NOMO-1 treated with dmso at 0.1 percent for 144 hours (cell line): ENCODE results near the gene MAML2.

Experiments used
- DNase-seq: peaks from one replicate; lab custom pipeline; 2025; ENCODE audit not compliant: unreplicated experiment; lab: John Stamatoyannopoulos, UW

The MAML2 gene

GRCh38 chr11:96136613-96137298, 206.2 kb downstream of the MAML2 start:
- no peak for DNase-seq

DNA sequence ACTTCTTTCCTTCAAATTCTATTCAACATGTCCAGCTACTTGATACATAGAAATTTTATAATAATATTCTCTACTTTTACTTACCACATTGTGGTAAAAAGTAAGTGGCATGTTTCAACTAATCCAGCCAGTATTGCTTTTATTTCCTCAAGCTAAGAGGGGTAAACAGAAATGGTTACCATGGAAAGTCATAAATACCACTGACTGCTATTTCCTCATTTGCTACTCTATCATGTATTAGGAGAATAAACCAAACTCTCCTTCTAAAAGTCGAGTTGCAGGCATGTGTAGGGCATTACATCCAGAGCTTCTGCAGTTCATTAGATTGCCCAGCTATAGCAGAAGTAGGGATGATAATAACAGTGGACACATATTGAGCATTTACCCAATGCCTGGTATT, 208.4 kb downstream of the MAML2 start:
- DNase-seq: no peak

DNA sequence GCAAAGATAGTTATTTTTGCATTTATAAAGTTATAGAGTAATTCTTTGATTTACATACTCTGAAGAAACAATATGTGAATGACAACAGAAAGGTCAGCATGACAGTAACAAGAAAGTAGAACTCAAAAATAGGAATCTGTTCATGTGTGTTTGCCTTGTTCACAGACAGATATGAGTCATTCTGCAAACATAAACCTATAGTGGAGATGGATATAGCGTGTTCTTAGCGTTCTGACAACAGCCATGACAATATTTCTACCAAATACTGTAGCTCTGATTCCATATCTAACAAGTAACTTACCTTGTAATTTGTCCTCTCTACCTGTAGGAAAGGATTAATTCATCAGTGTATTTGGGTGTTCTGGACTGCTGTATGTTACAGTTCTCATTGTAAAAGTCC, 210.6 kb downstream of the MAML2 start:
- DNase-seq: no peak

GRCh38 chr11:96130061-96130620, 212.9 kb downstream of the MAML2 start:
- DNase-seq: no peak

- DNase-seq: no peak
Measured at GRCh38 chr11:96127596-96127959, 215.4 kb downstream of the MAML2 start.

GRCh38 chr11:96126917-96127595, 215.9 kb downstream of the MAML2 start:
- DNase-seq: no peak

DNA sequence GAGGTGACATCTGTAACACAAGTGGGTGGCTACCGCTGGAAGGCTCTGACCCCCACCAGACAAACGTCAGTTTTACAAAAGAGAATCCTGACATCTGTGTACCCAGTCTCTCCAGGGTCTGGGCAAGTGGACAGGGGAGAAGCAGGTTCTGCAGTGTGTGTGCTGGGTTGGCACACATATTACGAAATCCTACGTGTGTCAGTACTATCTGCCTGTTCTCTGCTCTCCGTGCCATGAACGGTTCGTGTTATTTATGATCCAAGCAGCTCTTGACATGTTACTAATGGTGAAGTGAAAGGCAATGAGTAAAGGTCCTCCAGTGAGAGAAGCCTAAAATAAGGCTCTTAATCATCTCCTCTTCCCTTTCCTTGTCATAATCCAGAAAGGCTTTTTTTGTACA, 217.6 kb downstream of the MAML2 start:
- DNase-seq: no peak

- DNase-seq: no peak
Measured at GRCh38 chr11:96124155-96124554, 218.8 kb downstream of the MAML2 start.

DNA sequence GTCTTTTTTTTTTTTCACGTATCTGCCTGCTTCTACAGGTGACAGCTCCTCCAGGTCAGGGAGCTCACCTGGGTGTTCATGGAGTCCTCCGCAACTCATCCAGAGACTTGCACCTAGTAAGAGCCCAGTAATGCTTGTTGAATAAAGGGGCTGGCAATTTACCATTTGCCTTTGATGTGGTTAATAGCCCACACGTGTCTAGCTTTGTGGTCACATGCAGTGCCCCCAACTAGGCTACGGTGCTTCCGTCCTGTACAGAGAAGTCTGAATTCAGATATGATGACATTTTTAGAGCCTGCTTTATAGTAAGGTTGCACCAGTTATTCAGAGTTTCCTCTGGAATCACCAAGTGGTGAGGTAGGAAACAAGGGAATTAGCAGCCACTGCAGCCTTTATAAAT, 219.7 kb downstream of the MAML2 start:
- DNase-seq: no peak

DNA sequence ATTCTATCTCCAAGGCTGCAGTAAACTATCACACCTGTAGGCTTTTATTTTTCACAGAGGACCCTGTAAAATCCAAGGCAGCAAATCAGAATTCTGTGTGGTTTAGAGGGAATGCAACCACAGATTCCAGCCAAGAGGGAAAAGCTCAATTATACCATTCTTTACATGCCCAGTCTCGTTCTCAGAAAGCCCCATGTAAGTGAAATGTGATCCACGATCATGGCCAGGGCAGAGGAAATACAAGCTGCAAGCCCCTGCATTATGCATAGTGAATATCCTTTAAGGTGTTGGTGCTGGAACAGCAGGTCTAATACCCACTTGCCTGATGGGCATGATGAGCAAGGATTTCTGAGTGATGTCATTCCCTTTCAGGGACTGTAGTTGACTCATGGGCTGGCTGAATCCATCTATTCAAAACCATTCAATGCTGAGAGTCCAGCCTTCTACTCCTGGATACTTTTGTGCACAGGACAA, 220.4 kb downstream of the MAML2 start:
- no peak for DNase-seq

DNA sequence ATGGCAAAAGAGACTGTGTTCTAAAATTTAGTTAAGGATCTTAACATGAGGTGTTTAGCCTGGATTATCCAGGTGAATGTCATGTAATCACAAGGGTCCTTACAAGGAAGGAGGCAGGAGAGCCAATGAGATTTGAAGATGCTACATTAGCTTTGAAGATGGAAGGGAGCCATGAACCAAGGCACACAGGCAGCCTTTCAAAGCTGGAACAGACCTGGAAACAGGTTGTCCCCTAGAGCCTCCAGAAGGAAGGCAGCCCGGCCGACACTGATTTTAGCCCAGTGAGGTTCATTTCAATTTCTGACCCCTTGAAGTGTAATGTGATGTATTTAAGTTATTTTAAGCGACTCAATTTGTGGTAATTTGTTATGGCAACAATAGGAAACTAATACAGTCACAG, 223.8 kb downstream of the MAML2 start:
- no peak for DNase-seq

GRCh38 chr11:96116376-96116775, 226.6 kb downstream of the MAML2 start:
- no peak for DNase-seq

DNA sequence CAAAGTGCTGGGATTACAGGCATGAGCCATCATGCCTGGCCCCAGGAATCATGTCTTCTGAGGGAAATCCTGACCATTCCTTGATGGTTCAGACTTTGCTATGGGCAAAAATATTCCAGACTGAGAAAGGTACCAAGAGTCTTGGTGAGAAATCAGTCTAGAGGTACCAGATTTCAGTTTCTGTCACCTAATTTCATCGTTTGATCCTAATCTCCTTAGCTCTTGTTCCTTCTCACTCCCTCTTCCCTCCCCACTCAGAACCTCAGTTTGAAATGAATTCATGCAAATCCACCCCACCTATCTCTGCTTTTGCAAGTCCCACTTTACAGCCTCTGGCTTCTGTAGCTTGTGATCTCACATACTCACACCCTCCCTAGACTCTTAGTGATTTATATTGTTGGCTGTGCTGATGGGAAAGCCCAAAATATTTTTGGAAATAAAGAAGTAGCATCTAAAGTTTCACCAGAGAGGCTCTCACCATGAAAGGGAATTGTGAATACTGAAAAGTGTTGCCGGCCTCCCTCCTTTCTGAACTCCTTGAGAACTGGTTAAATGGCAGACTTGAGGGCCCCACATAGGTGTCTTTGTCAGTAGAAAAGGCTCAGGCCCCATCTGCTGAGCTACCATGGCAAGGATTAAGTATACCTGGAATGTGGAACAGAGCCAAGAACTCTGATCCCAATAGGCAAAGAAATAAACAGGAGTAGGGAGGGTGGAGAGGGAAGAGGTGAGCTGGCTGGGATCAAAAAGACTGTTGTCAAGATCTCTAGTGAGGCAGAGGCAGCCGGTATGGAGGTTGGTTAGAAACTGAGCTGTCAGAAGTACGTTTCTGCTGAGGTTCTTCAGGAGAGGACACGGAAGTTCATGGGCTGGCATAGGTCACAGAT, 228.6 kb downstream of the MAML2 start:
- DNase-seq: no peak

DNA sequence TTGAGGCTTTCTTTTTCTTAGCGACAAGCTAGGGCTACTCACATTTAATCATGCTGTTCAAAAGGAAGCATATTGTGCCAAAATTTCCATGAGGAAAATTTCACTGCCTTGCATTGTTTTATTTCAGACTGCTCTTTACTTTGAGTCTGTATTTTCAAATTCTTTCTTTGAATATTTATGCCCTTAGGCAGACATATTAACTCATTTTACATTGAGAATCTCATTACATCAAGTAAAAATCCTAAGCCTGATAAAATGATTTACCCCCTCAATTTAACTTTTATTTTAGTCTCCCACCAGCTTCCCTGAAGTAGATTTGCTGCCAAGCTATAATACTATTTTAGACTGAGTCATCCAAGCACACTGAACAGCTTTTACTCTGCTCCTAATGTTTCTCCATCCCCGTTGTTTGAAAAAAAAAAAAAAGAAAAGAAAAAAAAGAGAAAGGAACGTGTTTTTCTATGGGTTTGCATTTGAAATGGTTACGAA, 229.8 kb downstream of the MAML2 start:
- DNase-seq: no peak

- no peak for DNase-seq
Measured at GRCh38 chr11:96112192-96113128, 230.5 kb downstream of the MAML2 start.

GRCh38 chr11:96111308-96111707, 231.7 kb downstream of the MAML2 start:
- no peak for DNase-seq

DNA sequence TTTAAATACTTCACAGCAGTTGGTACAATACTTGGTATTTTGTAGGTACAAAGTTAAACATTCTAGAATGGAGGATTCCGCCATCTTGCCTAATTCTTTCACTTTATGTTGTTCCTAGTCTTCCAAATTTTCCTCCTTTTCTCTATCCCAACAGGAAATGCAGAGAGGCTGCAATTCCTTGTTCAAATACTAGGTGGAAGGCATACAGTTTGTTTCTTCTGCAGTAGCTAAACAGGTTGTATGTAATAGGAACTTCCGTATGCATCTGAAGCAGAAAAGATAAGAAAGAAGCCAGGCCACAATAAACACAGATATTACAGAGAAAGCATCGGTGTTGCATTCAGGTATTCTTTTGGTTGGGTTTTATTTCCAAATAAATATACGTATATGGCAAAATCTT, 232.7 kb downstream of the MAML2 start:
- no peak for DNase-seq

- DNase-seq: no peak
Measured at GRCh38 chr11:96109331-96110030, 233.5 kb downstream of the MAML2 start.

GRCh38 chr11:96107143-96107824, 235.7 kb downstream of the MAML2 start:
- DNase-seq: no peak
